ENCODE data around the gene SLC35G6. TPM values are rescaled to one million over a fixed set of nuclear protein-coding genes. Genes with fewer than 3 reads are reported as not detected.
A peak's percentile ranks its signal among the peaks of the same experiment; 100 is the strongest.
"Not testable (repeated sequence)": the region's sequence is repeated elsewhere in the genome, so short reads cannot be mapped to it uniquely, and the experiment has no call there.

SLC35G6 gene
- total RNA-seq, 2 donors from 2014 or later: 0.33 TPM; not detected in 1

GRCh38 chr17:7471729-7472128 lies 9.5 kb upstream of the SLC35G6 start:
- Mint-ChIP-seq H3K27ac (no peak overlapping the region), H3K9me3 (no peaks in the 10 kb centered on the region), H3K27me3 (ENCODE audit: insufficient read depth) (no peaks in the 10 kb centered on the region), H3K4me1 (peaks cover 5% of the 10 kb centered on the region), H3K4me3 (no peak overlapping the region), H3K36me3 (ENCODE audit: low read depth) (peaks cover 9% of the 10 kb centered on the region)
- Histone ChIP-seq H3K9ac (ENCODE audit: extremely low read depth, low read length, poor library complexity, severe bottlenecking) (no peak overlapping the region), H3K4me3 (ENCODE audit: low read length) (no peak overlapping the region), H3K9me3 (ENCODE audit: control insufficient read depth, low read length) (no peaks in the 10 kb centered on the region), H3K27me3 (ENCODE audit: control insufficient read depth, insufficient read depth, low read length, poor library complexity, severe bottlenecking) (no peaks in the 10 kb centered on the region), H3K27ac (ENCODE audit: low read depth, low read length) (no peak overlapping the region), H3K36me3 (ENCODE audit: control insufficient read depth, insufficient read depth, low read length) (peaks cover 7% of the 10 kb centered on the region), H3K4me1 (ENCODE audit: control insufficient read depth, insufficient read depth, low read length) (peaks cover 3% of the 10 kb centered on the region)
- 95 to 100% methylated on average over 2 of the region's 2 CpGs for WGBS, 2 experiments (ENCODE audit: insufficient coverage in 1 of 2, insufficient read length in 1 of 2)
- DNase-seq: no peak
- no peak for TF ChIP-seq CTCF (conservative IDR thresholded peaks at IDR 0.05)

- H3K4me3 Mint-ChIP-seq; H3K27me3 ChIP-seq (ENCODE audit: control insufficient read depth, insufficient read depth, low read length, poor library complexity, severe bottlenecking); H3K36me3 Mint-ChIP-seq (ENCODE audit: low read depth); H3K9me3 ChIP-seq (ENCODE audit: control insufficient read depth, low read length); H3K27ac ChIP-seq (ENCODE audit: low read depth, low read length); H3K36me3 ChIP-seq (ENCODE audit: control insufficient read depth, insufficient read depth, low read length); H3K9me3 Mint-ChIP-seq; DNase-seq; H3K27ac Mint-ChIP-seq; H3K4me3 ChIP-seq (ENCODE audit: low read length); H3K27me3 Mint-ChIP-seq (ENCODE audit: insufficient read depth); H3K9ac ChIP-seq (ENCODE audit: extremely low read depth, low read length, poor library complexity, severe bottlenecking): not testable (repeated sequence)
- H3K4me1 Mint-ChIP-seq: peaks cover 19% of the 10 kb centered on the region
- peaks cover 13% of the 10 kb centered on the region for H3K4me1 ChIP-seq (ENCODE audit: control insufficient read depth, insufficient read depth, low read length)
- 89 to 93% methylated on average over 5 to 8 of the region's 8 CpGs for WGBS, 2 experiments (ENCODE audit: insufficient coverage in 1 of 2, insufficient read length in 1 of 2)
Measured at GRCh38 chr17:7474767-7475166, 6.5 kb upstream of the SLC35G6 start.

- H3K9me3 Mint-ChIP-seq: no peaks in the 10 kb centered on the region
- peaks cover 24% of the 10 kb centered on the region for H3K4me1 Mint-ChIP-seq
- WGBS, 2 experiments (ENCODE audit: insufficient coverage in 1 of 2, insufficient read length in 1 of 2): 92 to 96% methylated on average over 12 to 15 of the region's 15 CpGs
- no peak for DNase-seq
- TF ChIP-seq CTCF (conservative IDR thresholded peaks at IDR 0.05): no peak
- Histone ChIP-seq H3K27me3 (ENCODE audit: control insufficient read depth, insufficient read depth, low read length, poor library complexity, severe bottlenecking) (no peaks in the 10 kb centered on the region), H3K9ac (ENCODE audit: extremely low read depth, low read length, poor library complexity, severe bottlenecking) (no peak overlapping the region), H3K27ac (ENCODE audit: low read depth, low read length) (no peak overlapping the region), H3K36me3 (ENCODE audit: control insufficient read depth, insufficient read depth, low read length) (no peaks in the 10 kb centered on the region), H3K4me3 (ENCODE audit: low read length) (no peak overlapping the region), H3K4me1 (ENCODE audit: control insufficient read depth, insufficient read depth, low read length) (peaks cover 15% of the 10 kb centered on the region), H3K9me3 (ENCODE audit: control insufficient read depth, low read length) (no peaks in the 10 kb centered on the region)
- no peaks in the 10 kb centered on the region for H3K27me3 Mint-ChIP-seq (ENCODE audit: insufficient read depth)
- peak overlapping the region; percentile 41 for H3K27ac Mint-ChIP-seq
- no peak overlapping the region for H3K4me3 Mint-ChIP-seq
- peaks cover 4% of the 10 kb centered on the region for H3K36me3 Mint-ChIP-seq (ENCODE audit: low read depth)
Measured at GRCh38 chr17:7475764-7476422, 5.4 kb upstream of the SLC35G6 start.

GRCh38 chr17:7476494-7476893 lies 4.8 kb upstream of the SLC35G6 start:
- no peaks in the 10 kb centered on the region for H3K27me3 ChIP-seq (ENCODE audit: control insufficient read depth, insufficient read depth, low read length, poor library complexity, severe bottlenecking)
- H3K27ac ChIP-seq (ENCODE audit: low read depth, low read length): no peak overlapping the region
- Mint-ChIP-seq H3K4me1 (peaks cover 28% of the 10 kb centered on the region), H3K36me3 (ENCODE audit: low read depth) (peaks cover 4% of the 10 kb centered on the region), H3K27me3 (ENCODE audit: insufficient read depth) (no peaks in the 10 kb centered on the region), H3K9me3 (no peaks in the 10 kb centered on the region), H3K4me3 (no peak overlapping the region), H3K27ac (peak overlapping the region; percentile 41)
- 62 to 63% methylated on average over 3 of the region's 3 CpGs for WGBS, 2 experiments (ENCODE audit: insufficient coverage in 1 of 2, insufficient read length in 1 of 2)
- H3K9me3 ChIP-seq (ENCODE audit: control insufficient read depth, low read length): no peaks in the 10 kb centered on the region
- DNase-seq: peak; percentile 63
- peaks cover 15% of the 10 kb centered on the region for H3K4me1 ChIP-seq (ENCODE audit: control insufficient read depth, insufficient read depth, low read length)
- no peak overlapping the region for H3K4me3 ChIP-seq (ENCODE audit: low read length)
- TF ChIP-seq CTCF (conservative IDR thresholded peaks at IDR 0.05): no peak
- H3K36me3 ChIP-seq (ENCODE audit: control insufficient read depth, insufficient read depth, low read length): no peaks in the 10 kb centered on the region
- H3K9ac ChIP-seq (ENCODE audit: extremely low read depth, low read length, poor library complexity, severe bottlenecking): no peak overlapping the region
